Femur (tissue), 1 donor: ENCODE measurements around the gene TUSC7.

Source experiments
- DNase-seq: peaks from one replicate; pipeline ENCODE4 v3.0.0-alpha.2; 2017

The TUSC7 gene

GRCh38 chr3:116709479-116709878 lies at the start of gene TUSC7:
Gene TUSC7, plus strand, starts transcription at chr3:116709779.
- no peak for DNase-seq

- no peak for DNase-seq
Observed at GRCh38 chr3:116661196-116661595, 48.4 kb upstream of the TUSC7 start.

GRCh38 chr3:116663161-116664110 lies 46.1 kb upstream of the TUSC7 start:
- DNase-seq, result no peak

GRCh38 chr3:116667324-116667723 lies 42.3 kb upstream of the TUSC7 start:
- DNase-seq, result no peak

GRCh38 chr3:116667791-116668190 lies 41.8 kb upstream of the TUSC7 start:
- no peak for DNase-seq

GRCh38 chr3:116669576-116669975 lies 40.0 kb upstream of the TUSC7 start:
- DNase-seq, result no peak

GRCh38 chr3:116671151-116671550 lies 38.4 kb upstream of the TUSC7 start:
- no peak for DNase-seq

DNA sequence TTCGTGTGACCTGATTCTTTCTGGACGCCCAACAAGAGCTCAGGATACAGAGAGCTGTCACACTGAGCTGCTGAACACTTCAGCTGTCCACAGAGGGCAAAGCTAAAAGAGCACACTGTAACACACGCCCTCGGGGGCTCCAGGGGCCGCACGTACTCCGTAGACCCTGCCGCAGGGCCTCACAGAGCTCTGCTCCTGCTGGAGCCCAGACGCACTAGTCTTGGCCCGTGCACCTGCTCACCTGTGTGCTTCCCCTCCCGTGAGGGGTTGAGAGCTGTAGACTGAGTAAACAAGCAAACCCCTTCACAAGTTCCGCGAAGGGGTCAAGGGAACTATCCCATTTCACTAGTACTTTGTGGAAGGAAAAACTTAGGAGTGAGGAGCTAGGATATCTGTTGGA lies 30.7 kb upstream of the TUSC7 start:
- DNase-seq, result no peak

- no peak for DNase-seq
Observed at GRCh38 chr3:116691041-116691440, 18.5 kb upstream of the TUSC7 start.

GRCh38 chr3:116701070-116701469 lies 8.5 kb upstream of the TUSC7 start:
- no peak for DNase-seq

- DNase-seq, result no peak
Observed at GRCh38 chr3:116702334-116702733, 7.2 kb upstream of the TUSC7 start.

- DNase-seq, result no peak
Observed at GRCh38 chr3:116707531-116707930, 2.0 kb upstream of the TUSC7 start.

- no peak for DNase-seq
Observed at GRCh38 chr3:116716490-116716889, 6.9 kb downstream of the TUSC7 start.

- no peak for DNase-seq
Observed at GRCh38 chr3:116717566-116717965, 8.0 kb downstream of the TUSC7 start.

- no peak for DNase-seq
Observed at GRCh38 chr3:116728454-116728853, 18.9 kb downstream of the TUSC7 start.

DNA sequence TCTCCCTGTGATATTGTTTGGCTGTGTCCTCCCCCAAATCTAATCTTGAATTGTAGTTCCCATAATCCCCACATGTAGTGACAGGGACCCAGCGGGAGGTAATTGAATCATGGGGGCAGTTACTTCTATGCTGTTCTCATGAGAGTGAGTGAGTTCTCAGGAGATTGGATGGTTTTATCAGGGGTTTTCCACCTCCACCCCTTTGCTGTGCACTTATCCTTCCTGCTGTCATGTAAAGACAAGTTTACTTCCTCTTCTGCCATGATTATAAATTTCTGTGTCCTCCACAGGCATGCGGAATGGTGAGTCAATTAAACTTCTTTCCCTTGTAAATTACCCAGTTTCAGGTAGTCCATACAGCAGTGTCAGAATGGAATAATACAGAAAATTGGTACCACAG lies 24.7 kb downstream of the TUSC7 start:
- DNase-seq, result no peak

DNA sequence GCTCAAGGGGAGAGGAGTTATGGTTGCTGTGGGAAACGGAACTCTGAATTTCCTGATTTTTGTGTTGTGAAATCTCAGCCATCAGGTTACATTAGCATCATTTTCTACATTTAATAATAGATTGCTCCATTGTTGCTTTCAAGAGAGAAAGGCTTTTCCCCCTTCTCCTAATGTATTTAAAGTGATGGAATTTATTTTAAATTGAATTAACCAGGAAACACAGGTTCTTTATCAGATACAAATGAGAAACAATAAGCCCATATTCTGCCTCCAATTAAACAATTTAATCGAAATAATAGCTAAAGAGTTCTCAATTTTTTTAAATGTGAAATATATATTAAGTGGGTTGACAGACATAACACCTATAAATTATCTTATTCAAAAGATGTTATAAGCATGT lies 30.1 kb downstream of the TUSC7 start:
- DNase-seq, result no peak

GRCh38 chr3:116740293-116740692 lies 30.7 kb downstream of the TUSC7 start:
- DNase-seq, result no peak

DNA sequence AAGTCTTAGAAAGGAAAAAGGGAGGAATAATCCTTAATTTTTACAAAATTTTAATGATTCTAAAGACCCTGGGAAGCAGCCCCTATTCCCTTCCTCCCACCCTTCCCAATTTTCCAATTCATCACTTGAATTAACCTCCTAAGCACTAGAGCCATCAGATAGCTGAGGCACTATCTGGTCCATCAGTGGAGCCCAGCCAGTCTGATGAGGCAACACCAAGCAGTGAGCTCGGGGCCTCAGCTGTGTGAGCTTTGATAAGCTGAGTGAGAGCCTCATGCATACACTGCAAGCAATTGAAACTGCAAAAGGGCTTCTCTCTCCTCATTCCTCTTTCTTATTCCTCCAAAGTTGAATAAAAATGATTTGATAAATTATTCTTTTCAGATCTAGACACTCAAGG lies 31.9 kb downstream of the TUSC7 start:
- DNase-seq, result no peak

- DNase-seq, result no peak
Observed at GRCh38 chr3:116743062-116743461, 33.5 kb downstream of the TUSC7 start.

GRCh38 chr3:116749388-116749787 lies 39.8 kb downstream of the TUSC7 start:
- DNase-seq, result no peak

DNA sequence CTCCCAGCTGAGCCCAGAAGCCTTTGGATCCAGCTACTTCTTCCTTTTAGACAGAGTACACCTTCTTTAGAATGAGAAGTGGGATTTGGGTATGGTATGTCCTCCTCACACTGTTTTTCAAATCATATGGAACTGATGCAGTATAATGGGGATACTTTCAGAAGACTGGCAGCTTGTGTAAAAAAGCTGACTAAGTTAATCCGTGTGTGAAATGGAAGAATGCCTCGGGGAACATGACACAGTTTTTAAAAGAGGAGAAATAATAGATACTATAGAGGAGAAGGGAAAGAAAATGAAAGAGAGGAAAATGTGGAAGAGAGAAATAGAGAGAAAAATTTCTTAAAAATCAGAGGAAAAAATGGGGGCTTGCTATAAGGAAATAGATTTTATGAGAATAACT lies 47.7 kb downstream of the TUSC7 start:
- no peak for DNase-seq

DNA sequence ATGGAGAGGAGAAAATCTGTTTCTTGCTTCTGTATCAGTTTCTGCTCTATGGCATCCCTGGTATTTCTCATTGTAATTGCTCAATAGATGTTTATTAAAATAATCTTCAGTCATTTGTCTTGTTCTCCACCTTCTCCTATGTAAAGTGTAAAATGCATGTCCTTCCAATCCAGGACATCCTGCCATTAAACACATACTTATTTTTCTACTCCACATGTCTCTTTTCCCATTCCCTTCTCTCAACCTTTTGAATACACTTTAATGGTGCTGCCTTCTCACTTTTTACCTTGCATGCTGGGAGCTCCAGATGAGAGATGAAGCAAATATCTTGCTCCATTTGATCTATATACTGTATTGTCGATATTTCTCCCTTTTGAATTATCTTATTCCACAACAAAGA lies 49.7 kb downstream of the TUSC7 start:
- DNase-seq, result no peak
